ENCODE data around the gene GNG13. TPM values are rescaled to one million over a fixed set of nuclear protein-coding genes. Genes with fewer than 3 reads are reported as not detected.

Gene GNG13
- total RNA-seq, 2 experiments from 2014 or later, result not detected

GRCh38 chr16:772959-773358 is 27.6 kb downstream of the GNG13 start:
- DNase-seq, result no peak
- Mint-ChIP-seq H3K36me3 (ENCODE audit: low read depth) (no peaks in the 10 kb centered on the region), H3K9me3 (no peaks in the 10 kb centered on the region), H3K27me3 (peaks cover 2% of the 10 kb centered on the region), H3K4me3 (no peak overlapping the region), H3K27ac (no peak overlapping the region), H3K4me1 (peaks cover 4% of the 10 kb centered on the region)
- POLR2A ChIA-PET, result no interaction called here
- CTCF ChIA-PET, result no interaction called here

- Mint-ChIP-seq H3K4me3 (no peak overlapping the region), H3K4me1 (no peaks in the 10 kb centered on the region), H3K36me3 (ENCODE audit: low read depth) (no peaks in the 10 kb centered on the region), H3K9me3 (no peaks in the 10 kb centered on the region), H3K27ac (no peak overlapping the region), H3K27me3 (no peaks in the 10 kb centered on the region)
- no peak for DNase-seq
- CTCF ChIA-PET, result no interaction called here
- POLR2A ChIA-PET, result no interaction called here
Measured at GRCh38 chr16:770411-770810, 30.1 kb downstream of the GNG13 start.

GRCh38 chr16:769934-770333 is 30.6 kb downstream of the GNG13 start:
- no peak for DNase-seq
- Mint-ChIP-seq H3K4me3 (no peak overlapping the region), H3K36me3 (ENCODE audit: low read depth) (no peaks in the 10 kb centered on the region), H3K27ac (no peak overlapping the region), H3K4me1 (no peaks in the 10 kb centered on the region), H3K9me3 (no peaks in the 10 kb centered on the region), H3K27me3 (no peaks in the 10 kb centered on the region)
- ChIA-PET POLR2A (no interaction called here), CTCF (no interaction called here)

GRCh38 chr16:769184-769784 is 31.2 kb downstream of the GNG13 start:
- ChIA-PET CTCF (no interaction called here), POLR2A (interaction anchor here (0.6 kb wide), 1 partner anchor 26 kb away, joined by 3 read pairs; no protein-coding TSS in a partner anchor)
- Mint-ChIP-seq H3K9me3 (no peaks in the 10 kb centered on the region), H3K36me3 (ENCODE audit: low read depth) (no peaks in the 10 kb centered on the region), H3K4me1 (no peaks in the 10 kb centered on the region), H3K27ac (no peak overlapping the region), H3K4me3 (no peak overlapping the region), H3K27me3 (no peaks in the 10 kb centered on the region)
- no peak for DNase-seq

- H3K36me3 Mint-ChIP-seq (ENCODE audit: low read depth), result no peaks in the 10 kb centered on the region
- no peaks in the 10 kb centered on the region for H3K4me1 Mint-ChIP-seq
- H3K9me3 Mint-ChIP-seq, result no peaks in the 10 kb centered on the region
- no peak overlapping the region for H3K4me3 Mint-ChIP-seq
- H3K27ac Mint-ChIP-seq, result no peak overlapping the region
- no peaks in the 10 kb centered on the region for H3K27me3 Mint-ChIP-seq
- no peak for DNase-seq
- POLR2A ChIA-PET, result no interaction called here
- CTCF ChIA-PET, result no interaction called here
Measured at GRCh38 chr16:768428-768827, 32.1 kb downstream of the GNG13 start.

GRCh38 chr16:767743-768235 is 32.7 kb downstream of the GNG13 start:
- H3K4me3 Mint-ChIP-seq, result no peak overlapping the region
- no peaks in the 10 kb centered on the region for H3K36me3 Mint-ChIP-seq (ENCODE audit: low read depth)
- no peaks in the 10 kb centered on the region for H3K4me1 Mint-ChIP-seq
- POLR2A ChIA-PET, result no interaction called here
- no peaks in the 10 kb centered on the region for H3K27me3 Mint-ChIP-seq
- no peaks in the 10 kb centered on the region for H3K9me3 Mint-ChIP-seq
- CTCF ChIA-PET, result no interaction called here
- no peak overlapping the region for H3K27ac Mint-ChIP-seq
- no peak for DNase-seq

GRCh38 chr16:766820-767640 is 33.5 kb downstream of the GNG13 start:
- CTCF ChIA-PET, result interaction anchor here (1.5 kb wide), 1 partner anchor 27 kb away, joined by 3 read pairs; the partner anchor contains the start of gene CIAO3
- H3K36me3 Mint-ChIP-seq (ENCODE audit: low read depth), result no peaks in the 10 kb centered on the region
- no peaks in the 10 kb centered on the region for H3K4me1 Mint-ChIP-seq
- no peak overlapping the region for H3K27ac Mint-ChIP-seq
- no peak overlapping the region for H3K4me3 Mint-ChIP-seq
- no peaks in the 10 kb centered on the region for H3K27me3 Mint-ChIP-seq
- POLR2A ChIA-PET, result no interaction called here
- DNase-seq, result no peak
- H3K9me3 Mint-ChIP-seq, result no peaks in the 10 kb centered on the region

DNA sequence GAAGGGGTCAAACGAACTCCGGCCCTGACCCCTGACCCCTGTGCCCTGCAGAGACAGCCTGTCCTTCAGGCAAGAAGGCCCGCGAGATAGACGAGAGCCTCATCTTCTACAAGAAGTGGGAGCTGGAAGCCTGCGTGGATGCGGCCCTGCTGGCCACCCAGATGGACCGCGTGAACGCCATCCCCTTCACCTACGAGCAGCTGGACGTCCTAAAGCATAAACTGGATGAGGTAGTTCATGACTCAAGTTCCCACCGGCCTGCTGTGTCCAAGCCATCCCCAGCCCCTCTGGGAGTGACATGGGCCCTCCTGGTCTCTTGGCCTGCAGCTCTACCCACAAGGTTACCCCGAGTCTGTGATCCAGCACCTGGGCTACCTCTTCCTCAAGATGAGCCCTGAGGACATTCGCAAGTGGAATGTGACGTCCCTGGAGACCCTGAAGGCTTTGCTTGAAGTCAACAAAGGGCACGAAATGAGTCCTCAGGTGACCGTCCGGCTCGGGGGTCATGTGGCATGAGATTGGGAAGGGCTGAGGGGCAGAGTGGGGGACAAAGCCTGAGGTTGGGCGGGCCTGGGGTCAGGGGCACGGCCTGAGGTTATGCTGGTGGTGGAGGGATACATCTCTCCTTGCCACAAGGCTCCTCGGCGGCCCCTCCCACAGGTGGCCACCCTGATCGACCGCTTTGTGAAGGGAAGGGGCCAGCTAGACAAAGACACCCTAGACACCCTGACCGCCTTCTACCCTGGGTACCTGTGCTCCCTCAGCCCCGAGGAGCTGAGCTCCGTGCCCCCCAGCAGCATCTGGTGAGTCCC is 34.3 kb downstream of the GNG13 start:
- no peaks in the 10 kb centered on the region for H3K9me3 Mint-ChIP-seq
- H3K4me1 Mint-ChIP-seq, result no peaks in the 10 kb centered on the region
- no peaks in the 10 kb centered on the region for H3K27me3 Mint-ChIP-seq
- no peak overlapping the region for H3K27ac Mint-ChIP-seq
- CTCF ChIA-PET, result interaction anchor here (1.5 kb wide), 1 partner anchor 26 kb away, joined by 3 read pairs; the partner anchor contains the start of gene CIAO3
- no peaks in the 10 kb centered on the region for H3K36me3 Mint-ChIP-seq (ENCODE audit: low read depth)
- H3K4me3 Mint-ChIP-seq, result no peak overlapping the region
- no peak for DNase-seq
- POLR2A ChIA-PET, result interaction anchor here (0.7 kb wide), 1 partner anchor 12 kb away, joined by 3 read pairs; no protein-coding TSS in a partner anchor

DNA sequence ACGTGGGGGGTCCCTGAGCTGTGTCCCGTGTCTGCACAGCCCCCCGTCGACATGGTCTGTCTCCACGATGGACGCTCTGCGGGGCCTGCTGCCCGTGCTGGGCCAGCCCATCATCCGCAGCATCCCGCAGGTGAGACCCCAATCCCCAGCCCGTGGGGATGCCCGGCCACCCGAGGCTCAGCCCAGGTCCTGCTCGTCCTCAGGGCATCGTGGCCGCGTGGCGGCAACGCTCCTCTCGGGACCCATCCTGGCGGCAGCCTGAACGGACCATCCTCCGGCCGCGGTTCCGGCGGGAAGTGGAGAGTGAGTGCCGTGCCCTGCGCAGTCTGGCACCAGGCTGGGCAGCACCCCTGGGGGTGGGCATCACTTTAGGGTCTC is 35.1 kb downstream of the GNG13 start:
- ChIA-PET CTCF (interaction anchor here (1.5 kb wide), 1 partner anchor 25 kb away, joined by 3 read pairs; the partner anchor contains the start of gene CIAO3), POLR2A (interaction anchor here (0.7 kb wide), 1 partner anchor 13 kb away, joined by 3 read pairs; no protein-coding TSS in a partner anchor)
- no peak overlapping the region for H3K4me3 Mint-ChIP-seq
- H3K4me1 Mint-ChIP-seq, result no peaks in the 10 kb centered on the region
- no peaks in the 10 kb centered on the region for H3K36me3 Mint-ChIP-seq (ENCODE audit: low read depth)
- DNase-seq, result no peak
- H3K9me3 Mint-ChIP-seq, result no peaks in the 10 kb centered on the region
- no peaks in the 10 kb centered on the region for H3K27me3 Mint-ChIP-seq
- no peak overlapping the region for H3K27ac Mint-ChIP-seq

DNA sequence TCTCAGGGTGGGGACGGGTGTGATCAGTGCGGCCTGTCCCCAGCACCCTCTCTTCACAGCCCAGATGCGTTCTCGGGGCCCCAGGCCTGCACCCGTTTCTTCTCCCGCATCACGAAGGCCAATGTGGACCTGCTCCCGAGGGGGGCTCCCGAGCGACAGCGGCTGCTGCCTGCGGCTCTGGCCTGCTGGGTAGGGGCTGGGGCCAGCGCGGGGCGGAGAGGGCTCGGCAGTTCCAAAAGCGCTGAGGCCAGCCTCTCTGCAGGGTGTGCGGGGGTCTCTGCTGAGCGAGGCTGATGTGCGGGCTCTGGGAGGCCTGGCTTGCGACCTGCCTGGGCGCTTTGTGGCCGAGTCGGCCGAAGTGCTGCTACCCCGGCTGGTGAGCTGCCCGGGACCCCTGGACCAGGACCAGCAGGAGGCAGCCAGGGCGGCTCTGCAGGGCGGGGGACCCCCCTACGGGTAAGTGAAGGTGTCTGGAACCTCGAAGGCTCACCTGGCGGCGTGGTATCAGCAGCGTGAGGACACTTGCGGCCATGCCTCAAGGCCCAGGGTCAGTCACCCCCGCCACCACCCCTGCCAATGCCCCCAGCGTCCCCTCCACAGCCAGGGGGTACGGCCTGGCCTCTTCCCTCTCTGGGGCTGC is 35.6 kb downstream of the GNG13 start:
- ChIA-PET POLR2A (no interaction called here), CTCF (no interaction called here)
- H3K27ac Mint-ChIP-seq, result no peak overlapping the region
- DNase-seq, result no peak
- no peaks in the 10 kb centered on the region for H3K27me3 Mint-ChIP-seq
- H3K4me1 Mint-ChIP-seq, result no peaks in the 10 kb centered on the region
- no peaks in the 10 kb centered on the region for H3K9me3 Mint-ChIP-seq
- H3K4me3 Mint-ChIP-seq, result no peak overlapping the region
- H3K36me3 Mint-ChIP-seq (ENCODE audit: low read depth), result no peaks in the 10 kb centered on the region

DNA sequence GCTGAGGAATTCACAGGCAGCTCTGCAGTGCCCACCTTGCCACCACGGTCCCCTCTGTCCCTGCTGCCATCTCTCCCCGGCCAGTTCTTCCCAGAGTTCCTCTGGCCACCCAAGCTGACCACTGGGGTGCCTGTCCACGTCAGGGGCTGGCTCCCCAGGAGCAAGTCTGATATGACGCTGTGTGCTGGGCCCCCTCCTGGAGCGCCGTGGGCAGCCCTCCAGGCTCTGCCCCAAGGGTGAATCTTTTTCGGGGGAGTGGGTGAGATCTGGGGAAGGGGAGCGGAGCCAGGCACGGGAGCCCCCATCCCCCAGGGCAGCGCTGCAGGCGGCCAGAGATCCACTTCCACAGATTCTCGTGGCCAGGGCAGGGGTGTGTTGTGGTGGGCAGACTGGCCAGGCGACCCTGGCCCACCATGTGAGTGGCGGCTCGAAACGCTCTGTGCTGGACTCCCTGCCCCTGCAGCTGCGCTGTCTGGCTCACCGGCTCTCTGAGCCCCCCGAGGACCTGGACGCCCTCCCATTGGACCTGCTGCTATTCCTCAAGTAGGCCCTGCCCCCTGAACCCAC is 36.3 kb downstream of the GNG13 start:
- Mint-ChIP-seq H3K4me3 (no peak overlapping the region), H3K36me3 (ENCODE audit: low read depth) (no peaks in the 10 kb centered on the region), H3K4me1 (no peaks in the 10 kb centered on the region), H3K27ac (no peak overlapping the region), H3K27me3 (no peaks in the 10 kb centered on the region), H3K9me3 (no peaks in the 10 kb centered on the region)
- ChIA-PET POLR2A (no interaction called here), CTCF (no interaction called here)
- no peak for DNase-seq

DNA sequence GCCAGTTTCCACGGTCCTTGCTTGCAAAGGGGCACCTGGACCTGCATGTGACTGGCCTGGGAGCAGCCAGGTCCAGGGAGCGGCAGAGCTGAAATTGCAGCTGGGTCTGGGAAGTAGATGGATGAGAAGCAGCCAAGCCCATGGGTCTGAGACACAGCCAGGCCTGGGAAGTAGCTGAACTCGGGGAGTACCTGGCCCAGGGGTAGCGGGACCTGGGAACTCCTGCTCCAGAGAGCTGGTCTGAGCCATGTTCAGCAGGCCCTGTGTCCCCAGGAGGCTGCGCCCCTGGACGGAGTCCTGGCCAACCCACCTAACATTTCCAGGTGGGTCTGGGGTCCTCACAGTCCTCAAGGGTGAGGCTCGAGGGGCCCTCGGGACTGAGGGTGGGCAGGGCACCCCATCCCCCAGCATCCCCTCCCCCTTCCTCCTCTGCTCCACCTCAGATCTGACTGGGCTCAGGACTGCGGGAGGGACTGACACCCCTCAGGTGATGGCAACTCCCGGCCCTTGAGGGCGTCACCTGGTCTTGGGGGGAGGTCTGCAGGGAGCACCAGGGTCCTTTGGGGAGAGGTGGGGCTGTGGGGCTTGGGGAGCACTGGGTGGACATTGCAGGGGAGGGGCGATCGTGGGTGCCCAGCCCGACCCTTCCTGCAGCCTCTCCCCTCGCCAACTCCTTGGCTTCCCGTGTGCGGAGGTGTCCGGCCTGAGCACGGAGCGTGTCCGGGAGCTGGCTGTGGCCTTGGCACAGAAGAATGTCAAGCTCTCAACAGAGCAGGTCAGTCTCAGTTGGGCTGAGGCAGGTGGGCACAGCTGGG is 37.0 kb downstream of the GNG13 start:
- H3K4me3 Mint-ChIP-seq, result no peak overlapping the region
- ChIA-PET POLR2A (no interaction called here), CTCF (no interaction called here)
- no peak overlapping the region for H3K27ac Mint-ChIP-seq
- no peaks in the 10 kb centered on the region for H3K36me3 Mint-ChIP-seq (ENCODE audit: low read depth)
- H3K4me1 Mint-ChIP-seq, result no peaks in the 10 kb centered on the region
- H3K27me3 Mint-ChIP-seq, result no peaks in the 10 kb centered on the region
- H3K9me3 Mint-ChIP-seq, result no peaks in the 10 kb centered on the region
- DNase-seq, result no peak
